ENCODE results near the gene FAM131B.

FAM131B gene

GRCh38 chr7:143356414-143357050 lies 6.0 kb downstream of the FAM131B start:
- DNase-seq = no peak

GRCh38 chr7:143355450-143356385 lies 6.8 kb downstream of the FAM131B start:
- DNase-seq = no peak

- no peak for DNase-seq
Observed at GRCh38 chr7:143354965-143355364, 7.5 kb downstream of the FAM131B start.

GRCh38 chr7:143354376-143354775 lies 8.1 kb downstream of the FAM131B start:
- no peak for DNase-seq

- no peak for DNase-seq
Observed at GRCh38 chr7:143352531-143353002, 9.9 kb downstream of the FAM131B start.

GRCh38 chr7:143351574-143351973 lies 10.9 kb downstream of the FAM131B start:
- no peak for DNase-seq

- DNase-seq = no peak
Observed at GRCh38 chr7:143351060-143351459, 11.5 kb downstream of the FAM131B start.

- no peak for DNase-seq
Observed at GRCh38 chr7:143347950-143348349, 14.6 kb downstream of the FAM131B start.

GRCh38 chr7:143346018-143346417 lies 16.5 kb downstream of the FAM131B start:
- DNase-seq = no peak

GRCh38 chr7:143345428-143345900 lies 17.0 kb downstream of the FAM131B start:
- DNase-seq = peak in 1 of 2 experiments; percentile 13

GRCh38 chr7:143343596-143343995 lies 18.9 kb downstream of the FAM131B start:
- no peak for DNase-seq

- no peak for DNase-seq
Observed at GRCh38 chr7:143341842-143342241, 20.7 kb downstream of the FAM131B start.

GRCh38 chr7:143337216-143337615 lies 25.3 kb downstream of the FAM131B start:
- no peak for DNase-seq

GRCh38 chr7:143334244-143334643 lies 28.3 kb downstream of the FAM131B start:
- no peak for DNase-seq

- DNase-seq = no peak
Observed at GRCh38 chr7:143331179-143331801, 31.2 kb downstream of the FAM131B start.

- DNase-seq = peak in 1 of 2 experiments; percentile 9
Observed at GRCh38 chr7:143329471-143330170, 32.9 kb downstream of the FAM131B start.

GRCh38 chr7:143327903-143328302 lies 34.6 kb downstream of the FAM131B start:
- DNase-seq = no peak

GRCh38 chr7:143325240-143325639 lies 37.3 kb downstream of the FAM131B start:
- DNase-seq = no peak

GRCh38 chr7:143323653-143324052 lies 38.9 kb downstream of the FAM131B start:
- no peak for DNase-seq

GRCh38 chr7:143322760-143323633 lies 39.5 kb downstream of the FAM131B start:
- no peak for DNase-seq

GRCh38 chr7:143321734-143322133 lies 40.8 kb downstream of the FAM131B start:
- DNase-seq = peak; percentile 32 to 33

- DNase-seq = no peak
Observed at GRCh38 chr7:143321242-143321641, 41.3 kb downstream of the FAM131B start.
